T47D (cell line): ENCODE results near the gene SBK2.
A peak's percentile ranks its signal among the peaks of the same experiment; 100 is the strongest.
"Not testable (repeated sequence)": the region's sequence is repeated elsewhere in the genome, so short reads cannot be mapped to it uniquely, and the experiment has no call there.

Source experiments
- DNase-seq, 2 experiments: peaks; one replicate each; pipeline versions ENCODE4 v3.0.0 to v3.0.0-alpha.2; 2011 to 2012; ENCODE audit warnings: low read depth in 1 of 2, low spot score in 1 of 2
- JUND ChIP-seq: IDR thresholded peaks from 2 replicates; pipeline ENCODE4 v1.6.1; 2012; ENCODE audit warnings: low read depth
- in situ Hi-C: cut with HindIII; loops from 2 replicates; pipeline ENCODE4 v1.10.0; 2016; ENCODE audit warnings: low sequenced_read_pairs, low pct_unique_long_range_greater_than_20kb

SBK2 gene

GRCh38 chr19:55538132-55538531 is 1.2 kb upstream of the SBK2 start:
- DNase-seq, result no peak
- in situ Hi-C loops, result no loop called here
- TF ChIP-seq JUND, result no peak

GRCh38 chr19:55537741-55538111 is 793 bp upstream of the SBK2 start:
- no peak for DNase-seq
- in situ Hi-C loops, result no loop called here
- no peak for TF ChIP-seq JUND

GRCh38 chr19:55536366-55536765 is 567 bp downstream of the SBK2 start:
- in situ Hi-C loops, result no loop called here

GRCh38 chr19:55535965-55536350 is 975 bp downstream of the SBK2 start:
- in situ Hi-C loops, result no loop called here

More at GRCh38 chr19:55536366-55536765, 567 bp downstream of the SBK2 start:
- no peak for DNase-seq
- no peak for TF ChIP-seq JUND

GRCh38 chr19:55535173-55535964 is 1.6 kb downstream of the SBK2 start:
- TF ChIP-seq JUND, result no peak
- in situ Hi-C loops, result no loop called here
- no peak for DNase-seq

More at GRCh38 chr19:55535965-55536350, 975 bp downstream of the SBK2 start:
- no peak for TF ChIP-seq JUND
- no peak for DNase-seq

GRCh38 chr19:55534280-55534679 is 2.7 kb downstream of the SBK2 start:
- in situ Hi-C loops, DNase-seq: not testable (repeated sequence)

GRCh38 chr19:55530996-55531395 is 5.9 kb downstream of the SBK2 start:
- no peak for DNase-seq
- in situ Hi-C loops, result no loop called here
- no peak for TF ChIP-seq JUND

GRCh38 chr19:55529636-55530234 is 7.2 kb downstream of the SBK2 start:
- DNase-seq, result no peak
- in situ Hi-C loops, result no loop called here
- no peak for TF ChIP-seq JUND

- no peak for TF ChIP-seq JUND
- DNase-seq, result no peak
- in situ Hi-C loops, result no loop called here
These were observed 8.7 kb downstream of the SBK2 start for GRCh38 chr19:55528030-55528803.

GRCh38 chr19:55527197-55528029 is 9.5 kb downstream of the SBK2 start:
- no peak for DNase-seq
- no peak for TF ChIP-seq JUND
- in situ Hi-C loops, result no loop called here

GRCh38 chr19:55526216-55527196 is 10.4 kb downstream of the SBK2 start:
- peak; percentile 35 to 72 for DNase-seq
- in situ Hi-C loops, result no loop called here
- TF ChIP-seq JUND, result no peak
